ENCODE results near the gene YIF1B.

The YIF1B gene

GRCh38 chr19:38303517-38304351 is 12.0 kb downstream of the YIF1B start, which contains the start of gene C19orf33:
Gene C19orf33, plus strand, starts transcription at chr19:38304251. Its CDS starts 11 bp downstream, at chr19:38304262.
- no peak for DNase-seq

DNA sequence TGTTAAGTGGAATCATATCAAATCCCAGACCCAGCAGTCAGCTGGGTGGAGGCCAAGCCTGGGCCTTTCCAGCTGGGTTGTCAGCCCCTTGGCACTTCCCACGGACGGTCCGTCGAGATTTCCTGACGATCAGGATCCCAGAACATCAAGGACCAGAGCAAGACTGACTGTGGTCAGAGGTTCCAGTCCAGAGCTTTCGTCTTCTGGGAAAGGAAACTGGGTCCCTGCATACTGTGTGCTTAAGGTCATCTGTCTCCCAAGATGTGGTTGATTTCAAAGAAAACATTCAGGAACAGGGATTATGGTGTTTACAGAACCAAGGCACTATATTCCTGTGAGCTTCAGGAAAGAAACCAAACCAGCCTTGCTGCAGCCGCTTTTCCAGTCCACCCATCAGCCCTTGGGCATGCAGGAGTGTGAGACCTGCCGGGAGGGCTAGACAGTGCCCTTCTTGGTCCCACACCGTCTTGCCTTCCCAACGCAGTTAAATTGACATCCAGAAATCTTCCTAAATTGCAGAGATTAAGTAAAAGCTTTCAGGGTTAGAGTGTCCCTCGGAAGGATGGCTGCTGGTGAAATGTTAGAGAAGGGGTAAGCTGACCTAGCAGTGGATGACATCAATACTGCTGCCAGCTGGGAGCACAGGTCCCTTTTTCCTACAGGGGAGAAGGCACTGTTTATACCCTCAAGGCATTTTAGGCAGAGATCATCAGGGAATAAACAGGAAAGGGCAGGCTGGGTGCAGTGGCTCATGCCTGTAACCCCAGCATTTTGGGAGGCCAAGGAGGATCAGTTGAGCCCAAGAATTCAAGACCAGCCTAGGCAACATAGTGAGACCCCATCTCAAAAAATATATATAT is 16.7 kb downstream of the YIF1B start:
- no peak for DNase-seq

- no peak for DNase-seq
Measured at GRCh38 chr19:38294090-38294489, 21.7 kb downstream of the YIF1B start.

DNA sequence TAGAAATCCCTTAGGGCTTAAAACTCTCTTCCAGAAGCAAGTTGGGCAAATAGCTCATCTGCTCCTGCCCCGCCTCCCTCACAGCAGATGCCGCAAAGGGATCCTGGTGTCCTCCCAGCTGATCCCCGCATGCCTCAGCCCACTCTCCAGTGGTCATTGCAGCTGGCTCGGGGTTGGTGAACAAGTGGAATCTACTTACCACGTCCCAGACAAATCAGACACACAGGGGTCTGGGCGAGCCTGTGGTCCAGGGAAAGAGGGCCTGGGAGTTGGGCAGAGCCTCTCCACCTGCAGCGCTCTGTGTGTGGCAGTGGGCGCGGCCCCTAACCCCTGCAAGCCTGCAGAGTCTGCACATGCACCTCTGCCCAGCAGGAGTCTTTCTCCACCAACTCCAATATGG is 22.5 kb downstream of the YIF1B start:
- DNase-seq = no peak

DNA sequence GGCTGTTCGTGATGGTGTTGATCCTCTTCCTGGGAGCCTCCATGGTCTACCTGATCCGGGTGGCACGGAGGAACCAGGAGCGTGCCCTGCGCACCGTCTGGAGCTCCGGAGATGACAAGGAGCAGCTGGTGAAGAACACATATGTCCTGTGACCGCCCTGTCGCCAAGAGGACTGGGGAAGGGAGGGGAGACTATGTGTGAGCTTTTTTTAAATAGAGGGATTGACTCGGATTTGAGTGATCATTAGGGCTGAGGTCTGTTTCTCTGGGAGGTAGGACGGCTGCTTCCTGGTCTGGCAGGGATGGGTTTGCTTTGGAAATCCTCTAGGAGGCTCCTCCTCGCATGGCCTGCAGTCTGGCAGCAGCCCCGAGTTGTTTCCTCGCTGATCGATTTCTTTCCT is 23.9 kb downstream of the YIF1B start:
- no peak for DNase-seq

DNA sequence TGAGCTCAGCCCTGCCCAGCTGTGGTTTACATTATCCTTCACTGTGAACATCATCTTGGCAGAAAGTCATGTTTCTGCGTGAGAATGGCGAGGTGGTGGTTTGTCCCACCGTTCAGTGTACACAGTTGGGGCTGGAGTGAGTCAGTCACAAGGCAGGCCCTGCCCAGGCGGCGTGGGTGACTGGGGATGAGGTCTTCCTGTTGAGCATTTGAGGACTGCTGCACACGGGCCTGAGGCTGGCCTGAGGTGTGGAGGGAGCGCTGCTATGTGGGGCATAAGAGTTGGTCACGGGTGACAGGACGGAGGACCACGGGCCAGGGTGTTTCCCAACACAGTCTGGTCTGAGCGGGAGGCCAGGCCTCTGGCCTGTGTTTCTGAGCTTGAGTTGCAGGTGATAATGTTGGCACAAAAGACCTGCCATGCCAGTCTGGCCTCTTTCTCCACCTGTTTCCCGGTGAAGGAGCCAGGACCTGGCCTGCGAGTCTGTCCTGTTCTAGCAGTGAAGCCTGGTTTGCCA is 25.1 kb downstream of the YIF1B start:
- DNase-seq = no peak

GRCh38 chr19:38289955-38290354 is 25.8 kb downstream of the YIF1B start:
- no peak for DNase-seq

DNA sequence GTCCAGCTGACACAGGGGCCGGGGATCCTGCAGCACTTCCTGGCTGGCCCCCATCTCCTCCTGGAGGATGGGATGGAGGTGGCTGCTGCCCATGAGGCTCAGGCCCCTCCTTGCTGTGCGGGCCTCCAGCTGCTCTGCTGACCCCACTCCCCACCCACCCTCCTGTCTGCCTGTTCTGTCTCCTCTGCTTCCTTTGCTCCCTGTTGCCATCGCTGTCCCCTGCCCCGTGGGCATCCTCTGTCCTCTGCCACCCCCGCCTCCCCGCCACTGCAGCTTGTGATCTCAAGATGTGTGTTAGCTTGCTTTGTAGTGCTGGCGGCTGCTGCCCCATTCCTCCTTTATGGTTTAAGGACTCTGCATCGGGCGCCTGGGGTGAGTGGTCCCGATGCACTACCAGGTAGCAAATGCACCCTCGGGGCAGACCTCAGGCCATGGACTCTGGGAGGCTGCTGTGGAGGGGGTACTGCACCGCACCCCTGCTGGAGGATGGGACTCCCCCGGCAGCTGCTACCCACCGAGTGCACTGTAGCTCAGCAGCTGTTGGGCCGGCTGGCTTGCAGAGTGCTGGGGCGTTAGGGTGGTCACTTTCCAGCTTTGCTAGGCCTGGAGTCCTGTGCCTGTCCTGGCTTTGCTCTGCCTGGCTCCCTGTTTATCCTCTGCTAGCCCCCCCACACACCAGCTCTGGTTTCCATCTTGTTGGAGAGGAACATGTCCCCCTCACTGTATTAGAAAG is 27.5 kb downstream of the YIF1B start:
- no peak for DNase-seq

DNA sequence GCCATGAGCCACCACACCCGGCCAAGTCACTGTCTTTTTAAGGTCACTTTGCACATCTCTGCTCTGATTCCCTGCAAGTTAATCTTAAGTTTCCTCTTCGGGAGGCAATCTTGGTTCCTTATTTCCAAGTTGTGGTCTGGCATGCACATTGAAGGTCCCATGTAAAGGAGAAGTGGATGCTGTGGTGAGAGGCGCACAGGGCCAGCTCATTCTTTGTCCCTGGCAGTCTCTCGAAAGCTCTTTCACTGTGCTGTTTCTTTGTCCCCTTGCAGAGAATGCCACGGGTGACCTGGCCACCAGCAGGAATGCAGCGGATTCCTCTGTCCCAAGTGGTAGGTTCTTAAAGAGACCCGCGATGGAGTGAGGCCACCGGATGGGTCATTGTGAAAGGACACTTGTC is 28.1 kb downstream of the YIF1B start:
- DNase-seq = no peak

GRCh38 chr19:38285567-38285966 is 30.2 kb downstream of the YIF1B start:
- DNase-seq = no peak

GRCh38 chr19:38284422-38284821 is 31.3 kb downstream of the YIF1B start:
- no peak for DNase-seq

- no peak for DNase-seq
Measured at GRCh38 chr19:38283271-38283670, 32.5 kb downstream of the YIF1B start.

- DNase-seq = no peak
Measured at GRCh38 chr19:38281811-38282566, 33.8 kb downstream of the YIF1B start.

- DNase-seq = no peak
Measured at GRCh38 chr19:38280030-38280921, 35.5 kb downstream of the YIF1B start.

DNA sequence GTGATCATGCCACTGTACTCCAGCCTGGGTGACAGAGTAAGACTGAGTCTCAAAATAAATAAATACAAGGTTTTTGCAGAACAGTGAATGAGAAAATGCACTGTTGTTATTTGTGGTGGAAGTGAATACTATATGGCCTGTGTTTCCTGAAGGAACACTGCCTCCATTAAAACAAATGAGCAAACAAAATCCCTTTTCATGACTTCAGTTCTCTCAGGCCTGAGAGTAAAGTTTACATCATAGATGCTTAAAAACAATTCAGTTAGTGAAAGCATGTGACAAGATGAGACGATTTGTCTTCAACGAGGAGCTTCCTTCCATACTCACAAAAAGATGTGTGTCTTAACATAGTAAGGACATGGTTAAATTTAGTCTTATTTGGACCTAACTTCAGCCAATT is 37.0 kb downstream of the YIF1B start:
- DNase-seq = no peak

DNA sequence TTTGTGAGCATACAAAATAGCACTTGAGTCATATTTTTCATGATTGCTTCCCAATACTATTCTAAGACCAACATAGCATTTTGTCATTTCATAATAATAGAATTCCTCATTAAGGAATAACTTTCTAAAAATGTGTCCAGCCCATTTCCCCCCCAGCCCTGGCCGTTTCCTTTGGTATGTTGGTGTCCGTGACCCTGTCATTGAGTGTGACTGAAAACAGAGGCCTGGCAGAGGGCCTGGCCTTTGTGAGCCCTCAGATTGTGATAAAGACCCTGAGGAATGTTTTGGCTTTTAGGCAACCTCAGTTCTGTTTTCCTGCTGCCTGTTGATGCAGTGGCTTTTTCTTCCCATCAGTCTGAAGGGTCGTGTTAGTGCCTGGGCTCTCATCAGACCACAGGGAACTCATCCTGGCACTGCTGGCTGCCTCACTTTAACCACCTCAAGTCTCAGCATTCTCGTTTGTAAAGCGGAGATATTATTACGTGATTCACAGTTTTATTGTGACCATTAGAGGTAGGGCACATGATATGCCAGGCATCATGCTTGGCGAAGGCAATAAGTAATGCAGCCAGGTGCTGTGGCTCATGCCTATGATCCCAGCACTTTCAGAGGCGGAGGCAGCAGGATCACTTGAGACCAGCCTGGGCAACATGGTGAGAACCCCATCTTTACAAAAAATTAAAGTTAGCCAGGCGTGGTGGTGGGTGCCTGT is 37.6 kb downstream of the YIF1B start:
- DNase-seq = no peak

DNA sequence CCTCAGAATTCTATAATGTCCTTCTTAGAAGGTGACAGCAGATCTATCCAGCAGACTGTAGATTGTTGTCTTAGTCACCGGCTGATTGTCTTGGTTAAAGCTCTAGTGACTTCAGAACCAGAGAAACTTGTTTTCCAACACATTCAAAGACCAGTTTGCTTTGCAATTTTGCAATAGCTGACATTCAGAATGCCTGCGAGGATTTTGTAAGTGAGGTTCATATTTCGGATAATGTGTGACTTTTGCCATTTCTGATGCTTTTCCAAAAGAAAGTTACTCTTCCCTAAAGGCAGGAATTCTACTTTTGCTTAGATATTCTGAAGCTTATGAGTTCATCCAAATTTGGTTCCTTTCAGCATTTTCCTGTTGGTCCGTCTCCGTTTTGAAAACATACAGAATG is 38.2 kb downstream of the YIF1B start:
- no peak for DNase-seq

- DNase-seq = no peak
Measured at GRCh38 chr19:38276942-38277517, 38.7 kb downstream of the YIF1B start.

GRCh38 chr19:38274739-38275138 is 41.0 kb downstream of the YIF1B start:
- DNase-seq = no peak

DNA sequence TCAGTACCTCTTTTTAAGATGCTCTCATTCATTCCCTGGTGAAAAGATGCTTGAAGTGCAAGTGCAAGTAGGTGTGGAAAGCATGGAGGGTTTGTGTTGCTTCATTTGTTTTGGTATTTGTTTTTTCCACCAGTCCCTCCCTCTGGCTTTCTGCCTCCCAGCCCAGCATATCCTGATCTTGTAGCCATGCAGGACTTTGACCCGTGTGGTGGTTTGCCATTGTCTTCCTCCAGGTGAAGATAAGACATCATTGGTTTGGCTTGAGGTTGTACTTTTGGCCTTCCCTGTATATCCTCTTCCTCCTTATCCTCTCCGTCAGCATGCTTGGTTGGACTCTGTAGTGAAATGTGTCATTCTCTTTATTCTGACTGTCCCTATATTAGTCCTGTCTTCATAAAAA is 42.2 kb downstream of the YIF1B start:
- no peak for DNase-seq
